ENCODE measurements around the gene CSTA.

The CSTA gene

DNA sequence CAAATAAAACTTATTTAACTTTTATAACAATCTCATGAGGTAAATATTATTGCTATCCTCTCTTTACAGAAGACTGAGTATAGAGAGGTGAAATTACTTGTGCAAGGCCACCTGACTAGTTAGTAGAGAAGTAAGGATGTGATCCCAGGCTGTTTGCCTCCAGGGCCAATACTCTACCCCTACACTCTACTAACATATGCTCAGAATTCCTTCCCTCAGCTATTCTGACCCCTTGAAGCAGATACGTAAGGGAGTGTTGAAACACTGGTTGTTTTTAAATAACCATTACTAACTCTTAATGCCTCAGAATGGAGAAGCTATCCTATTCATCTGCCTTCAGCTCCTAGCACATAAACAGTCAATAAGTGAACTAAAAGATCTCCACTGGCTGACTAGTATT is 24.1 kb downstream of the CSTA start:
- H3K4me1 Mint-ChIP-seq = no peaks in the 10 kb centered on the region
- TF ChIP-seq, protein P1, sequence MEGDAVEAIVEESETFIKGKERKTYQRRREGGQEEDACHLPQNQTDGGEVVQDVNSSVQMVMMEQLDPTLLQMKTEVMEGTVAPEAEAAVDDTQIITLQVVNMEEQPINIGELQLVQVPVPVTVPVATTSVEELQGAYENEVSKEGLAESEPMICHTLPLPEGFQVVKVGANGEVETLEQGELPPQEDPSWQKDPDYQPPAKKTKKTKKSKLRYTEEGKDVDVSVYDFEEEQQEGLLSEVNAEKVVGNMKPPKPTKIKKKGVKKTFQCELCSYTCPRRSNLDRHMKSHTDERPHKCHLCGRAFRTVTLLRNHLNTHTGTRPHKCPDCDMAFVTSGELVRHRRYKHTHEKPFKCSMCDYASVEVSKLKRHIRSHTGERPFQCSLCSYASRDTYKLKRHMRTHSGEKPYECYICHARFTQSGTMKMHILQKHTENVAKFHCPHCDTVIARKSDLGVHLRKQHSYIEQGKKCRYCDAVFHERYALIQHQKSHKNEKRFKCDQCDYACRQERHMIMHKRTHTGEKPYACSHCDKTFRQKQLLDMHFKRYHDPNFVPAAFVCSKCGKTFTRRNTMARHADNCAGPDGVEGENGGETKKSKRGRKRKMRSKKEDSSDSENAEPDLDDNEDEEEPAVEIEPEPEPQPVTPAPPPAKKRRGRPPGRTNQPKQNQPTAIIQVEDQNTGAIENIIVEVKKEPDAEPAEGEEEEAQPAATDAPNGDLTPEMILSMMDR (IDR thresholded peaks at IDR 0.05; ENCODE audit: unreplicated experiment in 3 of 3) = no peak
- no peaks in the 10 kb centered on the region for H3K27me3 Mint-ChIP-seq (ENCODE audit: low read depth)
- no peak overlapping the region for H3K4me3 Mint-ChIP-seq
- H3K36me3 Mint-ChIP-seq (ENCODE audit: low read depth) = no peaks in the 10 kb centered on the region
- H3K9me3 Mint-ChIP-seq = peaks cover 5% of the 10 kb centered on the region
- H3K27ac Mint-ChIP-seq = no peak overlapping the region

DNA sequence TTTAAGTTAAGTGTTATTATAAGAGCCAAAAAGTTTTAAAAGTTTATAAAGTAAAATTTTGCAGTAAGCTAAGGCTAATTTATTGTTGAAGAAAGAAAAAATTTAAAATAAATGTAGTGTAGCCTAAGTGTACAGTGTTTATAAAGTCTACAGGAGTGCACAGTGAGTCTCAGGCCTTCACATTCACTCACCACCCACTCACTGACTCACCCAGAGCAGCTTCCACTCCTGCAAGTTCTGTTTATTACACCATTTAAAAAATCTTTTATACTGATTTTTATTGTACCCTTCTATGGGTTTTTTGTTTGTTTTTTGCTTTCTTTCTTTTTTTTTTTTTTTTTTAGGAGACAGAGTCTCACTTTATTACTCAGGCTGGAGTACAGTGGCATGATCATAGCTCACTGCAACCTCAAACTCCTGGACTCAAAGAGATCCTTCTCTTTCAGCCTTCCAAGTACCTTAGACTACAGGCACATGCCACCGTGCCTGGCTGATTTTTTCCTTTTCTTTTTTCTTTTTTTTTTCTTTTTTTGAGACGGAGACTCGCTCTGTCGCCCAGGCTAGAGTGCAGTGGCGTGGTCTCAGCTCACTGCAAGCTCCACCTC is 25.9 kb downstream of the CSTA start:
- TF ChIP-seq, protein P1 (IDR thresholded peaks at IDR 0.05; ENCODE audit: unreplicated experiment in 3 of 3) = no peak
- no peaks in the 10 kb centered on the region for H3K27me3 Mint-ChIP-seq (ENCODE audit: low read depth)

DNA sequence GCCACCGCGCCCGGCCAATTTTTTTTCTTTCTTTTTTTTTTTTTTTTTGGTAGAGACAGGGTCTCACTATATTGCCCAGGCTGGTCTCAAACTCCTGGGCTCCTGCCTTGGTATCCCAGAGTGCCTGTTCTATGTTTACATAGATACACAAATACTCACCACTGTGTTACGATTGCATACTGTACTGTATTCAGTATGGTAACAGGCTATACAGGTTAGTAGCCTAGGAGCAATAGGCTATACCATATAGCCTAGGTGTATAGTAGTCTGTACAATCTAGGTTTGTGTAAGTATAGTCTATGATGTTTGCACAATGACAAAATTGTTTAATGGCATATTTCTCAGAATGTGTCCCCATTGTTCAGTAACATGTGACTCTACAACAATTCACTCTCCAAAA is 26.6 kb downstream of the CSTA start:
- H3K36me3 Mint-ChIP-seq (ENCODE audit: low read depth) = no peaks in the 10 kb centered on the region
- H3K4me1 Mint-ChIP-seq = no peaks in the 10 kb centered on the region
- H3K9me3 Mint-ChIP-seq = peaks cover 5% of the 10 kb centered on the region
- TF ChIP-seq, protein P1 (IDR thresholded peaks at IDR 0.05; ENCODE audit: unreplicated experiment in 3 of 3) = no peak
- no peak overlapping the region for H3K27ac Mint-ChIP-seq
- no peaks in the 10 kb centered on the region for H3K27me3 Mint-ChIP-seq (ENCODE audit: low read depth)
- H3K4me3 Mint-ChIP-seq = no peak overlapping the region

More for the DNA sequence above, 25.9 kb downstream of the CSTA start:
- no peaks in the 10 kb centered on the region for H3K36me3 Mint-ChIP-seq (ENCODE audit: low read depth)
- H3K9me3 Mint-ChIP-seq = peaks cover 5% of the 10 kb centered on the region
- H3K4me3 Mint-ChIP-seq = no peak overlapping the region
- H3K27ac Mint-ChIP-seq = no peak overlapping the region
- no peaks in the 10 kb centered on the region for H3K4me1 Mint-ChIP-seq

DNA sequence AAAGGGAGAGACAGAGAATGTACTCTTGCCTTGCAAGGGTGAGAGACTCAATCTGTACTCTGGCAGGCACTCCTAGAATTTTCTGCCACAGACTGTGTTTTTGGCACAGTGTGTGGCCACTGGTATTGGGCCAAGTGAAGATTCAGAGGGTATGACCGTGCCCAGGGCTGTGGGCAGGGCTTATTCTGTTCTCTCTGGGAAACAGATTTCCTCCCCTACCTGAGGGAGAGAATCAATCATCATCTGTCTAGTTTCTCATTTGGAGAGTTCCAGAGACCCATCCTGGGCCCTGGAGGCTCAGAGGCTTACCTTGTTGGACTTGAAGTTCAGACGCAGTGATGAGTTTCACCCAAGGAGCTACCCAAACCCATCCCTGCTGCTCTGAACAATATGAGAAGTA is 28.2 kb downstream of the CSTA start:
- Mint-ChIP-seq H3K27me3 (ENCODE audit: low read depth) (no peaks in the 10 kb centered on the region), H3K9me3 (no peaks in the 10 kb centered on the region), H3K27ac (no peak overlapping the region), H3K4me3 (no peak overlapping the region), H3K36me3 (ENCODE audit: low read depth) (no peaks in the 10 kb centered on the region), H3K4me1 (no peaks in the 10 kb centered on the region)
- TF ChIP-seq, protein P1 (IDR thresholded peaks at IDR 0.05; ENCODE audit: unreplicated experiment in 3 of 3) = no peak

DNA sequence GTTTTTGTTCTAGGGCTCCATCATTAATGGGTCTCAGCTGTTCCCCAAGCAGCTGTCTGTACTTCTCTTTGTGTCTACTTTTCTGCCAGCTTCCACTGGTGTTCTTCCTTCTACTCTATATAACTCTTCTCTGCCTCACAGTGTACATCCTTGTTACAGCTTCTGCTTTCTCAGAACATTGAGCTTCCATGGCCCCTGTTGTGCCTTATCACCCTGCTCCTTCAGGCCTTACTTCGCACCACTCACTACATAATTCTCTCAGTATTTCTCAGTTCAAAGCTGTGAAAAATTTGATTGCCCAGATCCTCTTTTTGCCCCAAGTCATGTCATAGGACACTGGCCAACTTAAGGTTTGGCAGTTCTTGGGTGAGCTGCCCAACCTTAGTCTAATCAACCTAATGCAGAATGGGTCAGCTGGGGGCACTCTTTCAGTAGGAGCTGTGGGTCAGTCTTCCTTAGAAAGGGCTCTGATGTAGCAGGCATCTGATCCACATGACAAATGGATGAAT is 28.9 kb downstream of the CSTA start:
- Mint-ChIP-seq H3K36me3 (ENCODE audit: low read depth) (no peaks in the 10 kb centered on the region), H3K27ac (no peak overlapping the region), H3K27me3 (ENCODE audit: low read depth) (no peaks in the 10 kb centered on the region), H3K4me1 (no peaks in the 10 kb centered on the region), H3K9me3 (no peaks in the 10 kb centered on the region), H3K4me3 (no peak overlapping the region)
- TF ChIP-seq, protein P1 (IDR thresholded peaks at IDR 0.05; ENCODE audit: unreplicated experiment in 3 of 3) = no peak

DNA sequence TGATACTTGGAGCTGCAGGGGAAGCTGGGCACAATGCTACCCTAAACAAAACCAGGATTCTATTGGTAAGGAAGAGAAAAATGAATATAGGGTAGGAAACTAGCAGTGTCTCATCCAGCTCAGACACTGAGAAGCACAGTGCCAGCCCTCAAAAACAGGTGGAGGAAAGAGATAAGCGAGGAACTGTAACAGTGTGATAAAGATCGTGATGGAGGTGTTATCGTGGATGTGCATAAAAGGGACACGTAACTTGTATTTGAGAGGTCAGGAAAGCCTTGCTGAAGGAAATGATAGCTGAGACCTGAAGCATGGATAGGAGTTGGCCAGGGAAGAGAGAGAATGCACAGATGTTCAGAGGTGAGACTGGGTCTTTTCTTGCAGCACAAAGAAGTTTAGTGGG is 30.6 kb downstream of the CSTA start:
- Mint-ChIP-seq H3K36me3 (ENCODE audit: low read depth) (no peaks in the 10 kb centered on the region), H3K4me1 (no peaks in the 10 kb centered on the region), H3K27ac (no peak overlapping the region), H3K4me3 (no peak overlapping the region), H3K27me3 (ENCODE audit: low read depth) (no peaks in the 10 kb centered on the region), H3K9me3 (no peaks in the 10 kb centered on the region)
- TF ChIP-seq, protein P1 (IDR thresholded peaks at IDR 0.05; ENCODE audit: unreplicated experiment in 3 of 3) = no peak
